Embryonic facial prominence (tissue), 1 donor: ENCODE data around the gene KRTAP5-10.
"Not testable (repeated sequence)": the region's sequence is repeated elsewhere in the genome, so short reads cannot be mapped to it uniquely, and the experiment has no call there.

Experiments
- DNase-seq: peaks from one replicate; pipeline ENCODE4 v3.0.0-alpha.2; 2016; ENCODE audit errors: extremely low spot score

KRTAP5-10 gene

DNA sequence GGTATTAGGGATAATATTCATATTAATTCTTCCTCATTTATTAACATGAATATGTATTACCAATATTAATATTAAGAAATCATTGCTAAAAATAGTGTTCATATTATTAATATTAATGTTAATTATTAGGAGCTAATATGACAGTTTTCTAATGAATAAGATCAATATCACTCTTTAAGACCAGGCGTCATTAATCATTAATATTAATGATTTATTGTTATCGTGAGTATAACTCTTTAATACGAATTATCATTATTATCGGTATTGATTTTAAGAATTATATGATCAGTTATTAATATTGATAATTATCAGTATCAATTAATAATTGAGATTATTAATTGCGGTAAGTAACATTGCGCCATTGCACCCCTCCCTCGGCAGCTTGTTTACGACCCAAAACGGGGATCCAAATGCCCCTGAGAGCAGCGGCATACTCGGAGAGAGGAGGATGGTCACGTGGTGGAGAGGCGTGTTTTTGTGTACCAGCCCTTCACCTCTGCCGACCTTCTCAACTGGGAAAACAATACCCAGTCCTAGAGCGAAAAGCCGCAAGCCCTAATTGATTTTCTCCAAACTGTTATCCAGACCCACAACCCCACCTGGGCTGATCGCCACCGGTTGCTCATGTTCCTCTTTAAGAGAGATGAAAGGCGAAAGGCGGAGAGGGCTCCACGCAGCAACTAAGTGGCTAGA is 46.0 kb downstream of the KRTAP5-10 start:
- not testable (repeated sequence) for DNase-seq

DNA sequence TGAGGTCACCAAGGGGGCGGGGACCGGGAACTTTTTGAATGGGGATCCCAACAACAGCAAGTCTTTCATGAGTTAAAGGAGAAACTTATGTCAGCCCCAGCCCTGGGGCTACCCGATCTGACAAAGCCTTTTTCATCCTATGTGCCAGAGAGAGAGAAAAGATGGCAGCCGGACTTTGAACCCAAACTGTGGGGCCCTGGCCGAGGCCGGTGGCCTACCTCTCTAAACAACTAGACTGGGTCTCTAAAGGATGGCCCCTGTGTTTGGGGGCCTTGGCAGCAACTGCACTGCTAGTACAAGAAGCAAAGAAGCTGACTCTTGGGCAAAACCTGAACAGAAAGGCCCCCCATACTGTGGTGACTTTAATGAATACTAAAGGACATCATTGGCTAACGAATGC is 48.6 kb downstream of the KRTAP5-10 start:
- not testable (repeated sequence) for DNase-seq

DNA sequence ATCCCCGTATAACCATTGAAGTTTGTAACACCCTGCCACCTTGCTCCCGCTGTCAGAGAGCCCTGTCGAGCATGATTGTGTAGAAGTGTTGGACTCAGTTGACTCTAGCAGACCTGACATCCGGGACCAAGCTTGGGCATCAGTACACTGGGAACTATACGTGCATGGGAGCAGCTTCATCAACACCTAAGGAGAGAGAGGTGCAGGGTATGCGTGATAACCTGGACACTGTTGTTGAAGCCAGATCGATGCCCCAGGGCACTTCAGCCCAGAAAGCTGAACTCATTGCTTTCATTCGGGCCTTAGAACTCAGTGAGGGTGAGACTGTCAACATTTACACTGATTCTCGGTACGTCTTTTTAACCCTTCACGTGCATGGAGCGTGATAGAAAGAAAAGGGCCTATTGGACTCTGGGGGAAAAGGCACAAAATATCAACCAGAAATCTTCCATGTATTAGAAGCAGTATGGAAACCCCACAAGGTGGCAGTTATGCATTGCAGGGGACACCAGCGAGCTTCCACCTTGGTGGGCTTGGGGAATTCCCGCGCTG is 49.1 kb downstream of the KRTAP5-10 start:
- not testable (repeated sequence) for DNase-seq

DNA sequence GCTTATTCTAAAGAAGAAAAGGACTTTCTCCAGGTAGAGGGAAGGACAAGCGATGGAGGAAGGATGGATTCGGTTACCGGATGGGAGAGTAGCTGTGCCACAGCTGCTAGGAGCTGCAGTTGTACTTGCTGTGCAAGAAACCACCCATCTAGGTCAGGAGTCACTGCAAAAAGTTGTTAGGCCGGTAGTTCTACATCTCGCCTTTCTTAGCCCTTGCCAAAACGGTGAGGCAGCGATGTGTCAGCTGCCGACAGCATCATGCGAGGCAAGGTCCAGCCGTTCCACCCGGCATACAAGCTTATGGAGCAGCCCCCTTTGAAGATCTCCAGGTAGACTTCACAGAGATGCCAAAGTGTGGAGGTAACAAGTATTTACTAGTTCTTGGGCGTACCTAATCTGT is 49.6 kb downstream of the KRTAP5-10 start:
- DNase-seq: not testable (repeated sequence)
